HK-2 (cell line): Measurements from ENCODE around the gene PVALEF.

Experiments
- DNase-seq: peaks from one replicate; pipeline ENCODE4 v3.0.0-alpha.2; 2018; ENCODE audit not compliant: unreplicated experiment

The PVALEF gene

DNA sequence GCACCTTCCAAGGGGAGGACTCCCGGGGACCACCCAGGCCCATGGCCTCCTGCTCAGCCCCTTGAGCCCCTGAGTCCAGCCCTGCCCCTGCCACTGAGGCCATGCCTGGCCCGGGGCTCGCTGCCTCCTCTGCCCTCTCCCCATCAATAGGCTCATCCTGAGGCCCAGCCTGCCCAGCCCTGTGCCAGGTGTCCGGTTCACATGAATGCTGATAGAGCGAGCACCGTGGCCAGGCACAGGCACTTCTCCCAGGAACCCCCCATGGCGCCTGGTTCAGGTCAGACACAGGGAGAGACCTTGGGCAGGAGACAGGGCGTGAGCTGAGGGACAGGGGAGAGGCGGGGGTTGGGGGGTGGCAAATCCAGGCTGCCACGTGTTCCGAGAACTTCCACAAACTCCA, 2.8 kb upstream of the PVALEF start:
- DNase-seq = no peak

GRCh38 chr17:81163051-81163695, 2.1 kb upstream of the PVALEF start:
- no peak for DNase-seq

DNA sequence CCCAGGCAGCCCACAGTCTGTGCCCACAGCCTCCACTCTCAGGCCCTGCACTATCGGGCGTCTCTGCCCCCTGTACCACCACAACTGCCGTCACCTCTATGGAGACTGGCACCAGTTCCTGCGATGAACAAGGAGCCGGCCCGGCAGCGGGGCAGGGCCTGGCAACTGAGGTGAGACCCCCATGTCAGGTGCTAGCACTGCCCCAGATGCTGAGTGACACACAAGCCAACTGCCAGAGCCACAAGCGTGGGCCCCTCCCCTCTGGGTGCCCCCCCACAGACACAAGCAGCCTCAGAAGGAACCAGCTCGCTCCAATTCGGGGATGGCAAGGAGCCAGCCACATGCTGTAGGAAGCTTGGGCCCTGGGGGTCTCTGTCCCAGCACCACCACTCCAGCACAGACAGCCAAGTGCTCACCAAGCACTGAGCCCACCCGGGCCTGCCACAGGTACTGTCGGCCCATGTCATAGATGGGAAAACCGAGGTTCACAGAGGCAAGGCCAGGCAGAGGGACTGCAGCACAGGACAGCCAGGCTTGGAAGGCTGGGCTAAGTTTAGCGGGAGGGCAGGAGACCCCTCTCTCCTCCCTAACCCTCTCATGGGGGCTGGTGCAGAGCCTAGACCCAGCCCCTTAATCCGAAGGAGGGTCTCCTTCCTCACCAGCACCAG, 1.5 kb upstream of the PVALEF start:
- DNase-seq = no peak

DNA sequence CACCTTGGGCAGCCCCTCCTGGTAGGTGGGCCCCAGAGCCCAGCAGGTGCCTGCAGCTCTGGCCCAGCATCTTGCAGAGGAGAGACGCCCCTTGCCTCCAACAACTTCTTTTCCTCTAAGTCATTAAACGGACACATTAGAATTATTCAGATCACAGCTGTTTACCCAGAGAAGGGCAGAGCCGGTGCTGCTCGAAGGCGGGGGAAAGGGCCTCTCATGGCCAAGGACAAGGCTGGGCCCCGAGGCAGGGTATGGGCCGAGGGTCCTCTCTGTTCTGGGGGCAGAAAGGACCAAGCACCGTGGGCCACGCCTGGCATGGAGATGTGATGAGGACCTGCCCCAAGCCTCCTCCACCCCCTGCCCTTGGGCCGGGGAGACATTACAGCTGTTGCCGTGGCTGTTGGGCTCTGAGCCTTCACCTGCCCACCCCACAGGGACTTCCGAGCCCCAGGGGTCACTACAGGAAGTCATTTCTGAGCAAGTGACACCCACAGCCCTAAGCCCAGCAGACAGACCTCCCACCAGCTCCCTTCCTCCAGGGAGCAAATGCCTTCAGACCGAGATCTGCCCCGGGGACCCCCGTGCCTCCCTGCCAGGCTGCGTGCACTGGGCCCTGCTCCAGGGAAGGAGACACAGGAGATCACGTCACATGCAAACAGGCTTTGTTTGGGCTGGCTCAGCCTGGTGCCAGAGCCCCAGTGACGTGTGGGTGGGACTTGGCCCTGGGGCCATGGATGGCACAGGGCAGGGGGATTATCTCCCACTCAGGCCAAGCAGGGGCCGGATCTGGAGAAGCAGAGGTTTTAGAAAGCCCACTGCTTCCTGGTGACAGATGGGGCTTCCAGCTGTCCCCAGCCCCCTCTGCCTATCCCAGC, 699 bp upstream of the PVALEF start:
- DNase-seq = no peak

DNA sequence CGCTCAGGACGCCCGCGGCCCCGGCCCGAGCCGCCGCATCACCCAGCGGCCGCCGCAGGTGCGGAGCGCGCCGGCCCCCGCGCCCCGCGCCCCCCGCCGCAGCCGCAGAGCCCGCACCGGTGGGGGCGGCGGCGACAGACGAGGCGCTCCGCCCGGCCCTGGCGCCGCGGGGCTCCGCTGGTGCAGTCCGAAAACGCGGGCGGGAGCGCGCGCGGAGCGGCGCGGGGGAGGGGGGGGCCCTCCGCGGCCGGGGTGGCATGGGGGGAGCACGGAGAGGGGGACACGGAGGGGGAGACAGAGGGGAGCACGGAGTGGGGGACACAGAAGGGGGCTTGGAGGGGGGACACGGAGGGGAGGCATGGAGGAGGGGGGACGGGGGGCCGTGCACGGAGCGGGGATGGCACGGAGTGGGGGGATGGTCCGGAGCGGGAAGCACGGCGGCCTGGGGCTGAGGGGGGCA, 756 bp downstream of the PVALEF start, which contains the start of gene AATK:
TSS of gene AATK (minus strand) at position 189 of the 460 bp plus-strand sequence. CDS start 229 bp downstream, outside the sequence.
- DNase-seq = no peak

GRCh38 chr17:81167194-81167524, 1.9 kb downstream of the PVALEF start:
- DNase-seq = no peak

GRCh38 chr17:81167638-81168037, 2.3 kb downstream of the PVALEF start:
- DNase-seq = no peak

DNA sequence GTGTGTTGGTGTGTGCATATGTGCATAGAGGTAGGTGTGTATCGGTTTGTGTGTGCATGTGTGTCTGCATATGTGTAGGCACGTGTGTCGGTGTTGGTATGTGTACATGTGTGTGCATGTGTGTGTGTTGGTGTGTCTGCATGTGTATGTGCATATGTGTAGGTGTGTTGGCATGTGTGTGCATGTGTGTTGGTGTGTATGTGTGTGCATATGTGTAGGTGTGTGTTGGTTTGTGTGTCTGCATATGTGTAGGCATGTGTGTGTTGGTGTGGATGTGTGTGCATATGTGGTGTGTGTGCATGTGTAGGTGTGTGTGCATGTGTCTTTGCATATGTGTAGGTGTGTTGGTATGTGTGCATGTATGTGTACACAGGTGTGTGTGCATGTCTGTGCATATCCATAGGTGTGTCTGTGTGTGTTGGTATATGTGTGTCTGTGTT, 4.6 kb downstream of the PVALEF start:
- DNase-seq = no peak

GRCh38 chr17:81170727-81171494, 5.6 kb downstream of the PVALEF start:
- DNase-seq = no peak

- no peak for DNase-seq
These were observed 6.6 kb downstream of the PVALEF start for GRCh38 chr17:81171941-81172340.

- DNase-seq = no peak
These were observed 7.9 kb downstream of the PVALEF start for GRCh38 chr17:81173052-81173761.

GRCh38 chr17:81173762-81174155, 8.5 kb downstream of the PVALEF start:
- DNase-seq = no peak

DNA sequence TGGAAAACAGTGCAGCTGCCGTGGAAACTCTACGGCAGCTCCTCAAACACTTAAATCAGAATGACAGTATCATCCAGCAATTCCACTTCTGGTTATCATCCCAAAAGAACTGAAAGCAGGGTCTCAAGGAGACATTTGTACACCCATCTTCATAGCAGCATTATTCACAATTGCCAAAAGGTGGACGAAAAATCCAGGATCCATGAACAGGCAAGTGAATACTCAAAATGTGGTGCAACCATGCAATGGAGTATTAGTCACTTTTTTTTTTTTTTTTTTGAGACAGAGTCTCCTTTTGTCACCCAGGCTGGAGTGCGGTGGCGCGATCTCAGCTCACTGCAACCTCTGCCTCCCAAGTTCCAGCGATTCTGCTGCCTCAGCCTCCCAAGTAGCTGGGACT, 11.4 kb downstream of the PVALEF start:
- DNase-seq = no peak

GRCh38 chr17:81178136-81179091, 13.1 kb downstream of the PVALEF start:
- DNase-seq = no peak

DNA sequence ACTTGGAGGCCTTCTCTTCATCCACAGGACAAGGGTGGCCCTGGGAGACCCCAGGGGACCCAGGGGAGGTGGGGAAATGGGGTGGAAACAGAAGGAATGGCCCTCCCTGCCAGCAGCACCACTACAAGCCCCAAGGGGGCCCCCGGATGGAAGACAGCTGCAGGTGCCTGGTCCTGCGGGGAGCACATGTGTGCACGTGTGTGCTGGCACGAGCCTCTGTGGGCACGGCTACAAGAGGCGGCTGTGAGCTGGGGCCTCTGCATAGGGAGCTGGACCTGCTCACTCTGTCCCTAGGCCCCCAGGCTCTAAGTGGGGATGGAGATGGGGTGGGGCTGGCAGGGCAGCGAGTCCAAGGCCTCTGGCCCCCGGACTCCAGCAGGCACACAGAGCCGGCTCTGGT, 13.9 kb downstream of the PVALEF start:
- no peak for DNase-seq

GRCh38 chr17:81179861-81180260, 14.6 kb downstream of the PVALEF start:
- no peak for DNase-seq

- DNase-seq = no peak
These were observed 15.8 kb downstream of the PVALEF start for GRCh38 chr17:81180836-81181810.

DNA sequence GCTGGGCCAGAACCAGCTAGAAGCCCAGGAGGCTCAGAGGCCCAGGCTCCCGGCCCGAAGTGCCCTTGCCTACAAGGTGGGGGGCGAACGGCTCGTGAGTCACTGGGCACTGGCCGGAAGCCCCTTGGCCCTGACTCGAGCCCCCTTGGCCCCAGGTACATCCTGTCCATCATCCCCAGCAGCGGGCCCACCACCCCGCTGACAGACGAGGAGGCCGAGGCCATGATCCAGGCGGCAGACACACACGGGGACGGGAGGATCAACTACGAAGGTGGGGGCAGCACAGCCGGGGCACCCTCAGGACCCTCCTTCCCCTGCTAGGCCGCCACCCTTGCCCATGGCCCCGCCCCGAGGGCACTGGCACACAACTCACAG, 16.5 kb downstream of the PVALEF start:
- DNase-seq = no peak

- DNase-seq = no peak
These were observed 17.3 kb downstream of the PVALEF start for GRCh38 chr17:81182596-81182995.
